Measurements from ENCODE around the gene LSM2. TPM values are rescaled to one million over a fixed set of nuclear protein-coding genes. Genes with fewer than 3 reads are reported as not detected.

Gene LSM2
- total and polyA plus RNA-seq, 3 experiments from 2014 or later, result 80.8 to 172 (median 160) TPM

GRCh38 chr6:31834367-31835250 lies 27.8 kb upstream of the LSM2 start:
- peak overlapping the region; percentile 94 to 100 (median 98) for H3K27ac Mint-ChIP-seq
- CTCF ChIA-PET, result interaction anchor here (0.9 to 2.6 kb wide), 4 partner anchors 9 to 39 kb away, joined by 3 to 9 read pairs (median 4); partner anchors contain the start of genes LSM2 and NEU1
- Histone ChIP-seq H3K4me1 (ENCODE audit: insufficient read depth, low read length) (peaks cover 54% of the 10 kb centered on the region), H3K9me3 (ENCODE audit: low read length) (no peaks in the 10 kb centered on the region), H3K27me3 (ENCODE audit: insufficient read depth, low read length, poor library complexity, severe bottlenecking) (no peaks in the 10 kb centered on the region), H3K27ac (ENCODE audit: low read depth, low read length) (peak overlapping the region; percentile 94), H3K36me3 (ENCODE audit: insufficient read depth, low read length) (peaks cover 29% of the 10 kb centered on the region), H3K4me3 (ENCODE audit: low read length) (peak overlapping the region; percentile 73)
- no peaks in the 10 kb centered on the region for H3K9me3 Mint-ChIP-seq
- peaks cover 10 to 53% (median 12%) of the 10 kb centered on the region in 3 donors for H3K36me3 Mint-ChIP-seq
- no peaks in the 10 kb centered on the region for H3K27me3 Mint-ChIP-seq
- peak overlapping the region; percentile 89 to 100 (median 95) for H3K4me3 Mint-ChIP-seq
- peak; percentile 64 to 86 (median 75) for DNase-seq
- POLR2A ChIA-PET, result interaction anchor here (0.5 to 2.3 kb wide), 9 partner anchors 28 to 1150 kb away, joined by 3 to 12 read pairs (median 4); partner anchors contain the start of genes EHMT2, GPANK1, LSM2 and MPIG6B
- peaks cover 54 to 66% (median 59%) of the 10 kb centered on the region in 3 donors for H3K4me1 Mint-ChIP-seq

- CTCF ChIA-PET, result interaction anchor here (0.7 to 4.2 kb wide), 14 partner anchors 9 to 285 kb away, joined by 3 to 71 read pairs (median 4); partner anchors contain the start of genes ATP6V1G2, BAG6, DDAH2 and LSM2
- Mint-ChIP-seq H3K4me3 (peak overlapping the region; percentile 87 to 97 (median 92)), H3K9me3 (no peaks in the 10 kb centered on the region), H3K27ac (peak overlapping the region in 5 of 8 donors; percentile 29 to 87 (median 78)), H3K4me1 (peaks cover 45 to 46% (median 45%) of the 10 kb centered on the region in 3 donors), H3K36me3 (peaks cover 0 to 33% (median 0%) of the 10 kb centered on the region in 3 donors), H3K27me3 (peaks cover 0 to 4% of the 10 kb centered on the region in 2 donors)
- no peaks in the 10 kb centered on the region for H3K9me3 ChIP-seq (ENCODE audit: low read length)
- POLR2A ChIA-PET, result interaction anchor here (0.7 to 1.0 kb wide), 2 partner anchors 17 to 151 kb away, joined by 3 to 7 read pairs; partner anchors contain the start of gene LY6G5C
- H3K27me3 ChIP-seq (ENCODE audit: insufficient read depth, low read length, poor library complexity, severe bottlenecking), result no peaks in the 10 kb centered on the region
- no peak for DNase-seq
- peak overlapping the region; percentile 71 for H3K27ac ChIP-seq (ENCODE audit: low read depth, low read length)
- no peaks in the 10 kb centered on the region for H3K36me3 ChIP-seq (ENCODE audit: insufficient read depth, low read length)
- peaks cover 31% of the 10 kb centered on the region for H3K4me1 ChIP-seq (ENCODE audit: insufficient read depth, low read length)
- H3K4me3 ChIP-seq (ENCODE audit: low read length), result peak overlapping the region; percentile 76
These were observed 24.8 kb upstream of the LSM2 start for GRCh38 chr6:31831350-31832215.

- H3K27me3 Mint-ChIP-seq, result peaks cover 0 to 4% of the 10 kb centered on the region in 2 donors
- H3K4me1 ChIP-seq (ENCODE audit: insufficient read depth, low read length), result peaks cover 28% of the 10 kb centered on the region
- CTCF ChIA-PET, result interaction anchor here (0.8 to 4.2 kb wide), 23 partner anchors 13 to 285 kb away, joined by 3 to 71 read pairs (median 5); partner anchors contain the start of genes ATP6V1G2, BAG6, DDAH2 and GPANK1
- peak overlapping the region; percentile 78 to 96 (median 88) for H3K27ac Mint-ChIP-seq
- H3K4me3 ChIP-seq (ENCODE audit: low read length), result peak overlapping the region; percentile 76
- no peaks in the 10 kb centered on the region for H3K36me3 ChIP-seq (ENCODE audit: insufficient read depth, low read length)
- no peaks in the 10 kb centered on the region for H3K27me3 ChIP-seq (ENCODE audit: insufficient read depth, low read length, poor library complexity, severe bottlenecking)
- H3K27ac ChIP-seq (ENCODE audit: low read depth, low read length), result peak overlapping the region; percentile 71
- POLR2A ChIA-PET, result interaction anchor here (0.7 to 1.5 kb wide), 4 partner anchors 91 to 251 kb away, joined by 3 to 7 read pairs (median 4); partner anchors contain the start of genes ABHD16A, LY6G5C and MSH5
- H3K9me3 Mint-ChIP-seq, result no peaks in the 10 kb centered on the region
- peaks cover 41 to 44% (median 42%) of the 10 kb centered on the region in 3 donors for H3K4me1 Mint-ChIP-seq
- H3K9me3 ChIP-seq (ENCODE audit: low read length), result no peaks in the 10 kb centered on the region
- no peak for DNase-seq
- peaks cover 0 to 26% (median 0%) of the 10 kb centered on the region in 3 donors for H3K36me3 Mint-ChIP-seq
- H3K4me3 Mint-ChIP-seq, result peak overlapping the region; percentile 87 to 97 (median 92)
These were observed 24.1 kb upstream of the LSM2 start for GRCh38 chr6:31830886-31831335.

GRCh38 chr6:31829633-31830283 lies 23.0 kb upstream of the LSM2 start:
- H3K27me3 ChIP-seq (ENCODE audit: insufficient read depth, low read length, poor library complexity, severe bottlenecking), result no peaks in the 10 kb centered on the region
- Mint-ChIP-seq H3K4me1 (peaks cover 38 to 46% (median 42%) of the 10 kb centered on the region in 3 donors), H3K27me3 (peaks cover 0 to 4% of the 10 kb centered on the region in 2 donors), H3K36me3 (peaks cover 0 to 19% (median 0%) of the 10 kb centered on the region in 3 donors), H3K9me3 (no peaks in the 10 kb centered on the region), H3K4me3 (peak overlapping the region; percentile 87 to 97 (median 92)), H3K27ac (peak overlapping the region; percentile 16 to 96 (median 87))
- peak in 2 of 5 donors; percentile 51 to 55 for DNase-seq
- ChIA-PET CTCF (interaction anchor here (0.7 to 4.2 kb wide), 40 partner anchors 12 to 1597 kb away, joined by 3 to 71 read pairs (median 4); partner anchors contain the start of genes ATP6V1G2, BAG6, C6orf47 and DDAH2), POLR2A (interaction anchor here (0.6 to 1.5 kb wide), 10 partner anchors 15 to 1589 kb away, joined by 3 to 8 read pairs (median 6); partner anchors contain the start of genes ABHD16A, DDAH2, HSPA1A and HSPA1L)
- no peaks in the 10 kb centered on the region for H3K9me3 ChIP-seq (ENCODE audit: low read length)
- H3K36me3 ChIP-seq (ENCODE audit: insufficient read depth, low read length), result no peaks in the 10 kb centered on the region
- H3K27ac ChIP-seq (ENCODE audit: low read depth, low read length), result peak overlapping the region; percentile 71
- H3K4me1 ChIP-seq (ENCODE audit: insufficient read depth, low read length), result peaks cover 27% of the 10 kb centered on the region
- H3K4me3 ChIP-seq (ENCODE audit: low read length), result peak overlapping the region; percentile 76

- Mint-ChIP-seq H3K9me3 (no peaks in the 10 kb centered on the region), H3K27me3 (peaks cover 0 to 4% of the 10 kb centered on the region in 2 donors), H3K4me1 (peaks cover 41 to 54% (median 43%) of the 10 kb centered on the region in 3 donors), H3K4me3 (peak within 1 kb of the TSS; percentile 87 to 99 (median 96)), H3K36me3 (peaks cover 0 to 13% (median 0%) of the 10 kb centered on the region in 3 donors), H3K27ac (peak within 1 kb of the TSS; percentile 94 to 99 (median 96))
- H3K4me3 ChIP-seq (ENCODE audit: low read length), result peak within 1 kb of the TSS; percentile 71
- POLR2A ChIA-PET, result interaction anchor here (0.8 to 1.7 kb wide), 14 partner anchors 10 to 1212 kb away, joined by 3 to 7 read pairs (median 4); partner anchors contain the start of genes C6orf47, GPANK1, HSPA1A and HSPA1L
- H3K4me1 ChIP-seq (ENCODE audit: insufficient read depth, low read length), result peaks cover 27% of the 10 kb centered on the region
- H3K36me3 ChIP-seq (ENCODE audit: insufficient read depth, low read length), result no peaks in the 10 kb centered on the region
- CTCF ChIA-PET, result interaction anchor here (0.8 to 3.2 kb wide), 10 partner anchors 10 to 119 kb away, joined by 3 to 20 read pairs (median 4); partner anchors contain the start of genes DDAH2 and LSM2
- H3K27me3 ChIP-seq (ENCODE audit: insufficient read depth, low read length, poor library complexity, severe bottlenecking), result no peaks in the 10 kb centered on the region
- peak within 1 kb of the TSS; percentile 89 for H3K27ac ChIP-seq (ENCODE audit: low read depth, low read length)
- DNase-seq, result peak; percentile 69 to 92 (median 81)
- H3K9me3 ChIP-seq (ENCODE audit: low read length), result no peaks in the 10 kb centered on the region
These were observed 20.7 kb upstream of the LSM2 start, which contains the start of gene HSPA1B for GRCh38 chr6:31827286-31828079. Gene HSPA1B (plus strand): TSS chr6:31827738. CDS start chr6:31827951, 213 bp downstream.

- no peaks in the 10 kb centered on the region for H3K9me3 Mint-ChIP-seq
- peaks cover 0 to 4% of the 10 kb centered on the region in 2 donors for H3K27me3 Mint-ChIP-seq
- peaks cover 0 to 16% (median 0%) of the 10 kb centered on the region in 3 donors for H3K36me3 Mint-ChIP-seq
- ChIA-PET CTCF (interaction anchor here (0.8 to 3.2 kb wide), 14 partner anchors 9 to 144 kb away, joined by 3 to 20 read pairs (median 4); partner anchors contain the start of genes DDAH2 and LSM2), POLR2A (interaction anchor here (0.8 to 1.7 kb wide), 15 partner anchors 9 to 250 kb away, joined by 3 to 7 read pairs (median 4); partner anchors contain the start of genes ABHD16A, C6orf47, GPANK1 and HSPA1A)
- Histone ChIP-seq H3K9me3 (ENCODE audit: low read length) (no peaks in the 10 kb centered on the region), H3K27ac (ENCODE audit: low read depth, low read length) (peak overlapping the region; percentile 89), H3K27me3 (ENCODE audit: insufficient read depth, low read length, poor library complexity, severe bottlenecking) (no peaks in the 10 kb centered on the region), H3K4me1 (ENCODE audit: insufficient read depth, low read length) (peaks cover 30% of the 10 kb centered on the region), H3K36me3 (ENCODE audit: insufficient read depth, low read length) (no peaks in the 10 kb centered on the region), H3K4me3 (ENCODE audit: low read length) (peak overlapping the region; percentile 71)
- peak overlapping the region; percentile 87 to 99 (median 96) for H3K4me3 Mint-ChIP-seq
- H3K4me1 Mint-ChIP-seq, result peaks cover 46 to 61% (median 49%) of the 10 kb centered on the region in 3 donors
- DNase-seq, result peak in 1 of 5 donors; percentile 64
- peak overlapping the region; percentile 94 to 99 (median 96) for H3K27ac Mint-ChIP-seq
These were observed 20.1 kb upstream of the LSM2 start for GRCh38 chr6:31826793-31827285.
